Tibial nerve (tissue), 4 donors: Measurements from ENCODE around the gene FLCN. TPM values are rescaled to one million over a fixed set of nuclear protein-coding genes. Genes with fewer than 3 reads are reported as not detected.

Source experiments
- DNase-seq, 2 donors: peaks; one replicate each; pipeline ENCODE4 v3.0.0-alpha.2; 2019; ENCODE audit warnings: low spot score in 2 of 2
- H3K27ac ChIP-seq, 4 donors: fragments of 200-600 bp; sonication (generic) in 3 of 4; one replicate each; pipeline ENCODE4 v1.5.1; 2017 to 2019; ENCODE audit warnings: mild to moderate bottlenecking in 1 of 4
- H3K27me3 ChIP-seq, 2 donors: fragments of 200-600 bp; sonication (generic) in 1 of 2; one replicate each; pipeline versions ENCODE4 v1.5.1 to v1.6.0; 2017 to 2019
- H3K36me3 ChIP-seq, 3 donors: fragments of 200-600 bp; sonication (generic); one replicate each; pipeline ENCODE4 v1.5.1; 2018 to 2019
- H3K4me1 ChIP-seq, 4 donors: fragments of 200-600 bp; sonication (generic) in 3 of 4; one replicate each; pipeline ENCODE4 v1.5.1; 2017 to 2019
- H3K4me3 ChIP-seq, 4 donors: fragments of 200-600 bp; sonication (generic) in 3 of 4; one replicate each; pipeline ENCODE4 v1.5.1; 2017 to 2019; ENCODE audit warnings: mild to moderate bottlenecking in 1 of 4, moderate library complexity in 1 of 4
- H3K9me3 ChIP-seq, 4 donors: fragments of 200-600 bp; sonication (generic) in 3 of 4; one replicate each; pipeline ENCODE4 v1.5.1; 2017 to 2019
- CTCF ChIP-seq, 5 experiments: fragments of 200-600 bp in 3 of 5; fragments of 450-650 bp in 2 of 5; sonication (generic) in 3 of 5; IDR thresholded peaks; one replicate each; pipeline ENCODE4 v1.5.1; 2016 to 2019; ENCODE audit warnings: antibody characterized with exemption in 5 of 5, mild to moderate bottlenecking in 3 of 5, moderate library complexity in 2 of 5
- EP300 ChIP-seq, 2 donors: sonication (generic); formaldehyde crosslinking; IDR thresholded peaks; one replicate each; pipeline ENCODE4 v1.6.1; 2017; ENCODE audit warnings: antibody characterized with exemption in 2 of 2, mild to moderate bottlenecking in 1 of 2
- POLR2A ChIP-seq, 2 donors: fragments of 450-650 bp; IDR thresholded peaks; one replicate each; pipeline ENCODE4 v1.6.1; 2017; ENCODE audit warnings: antibody characterized with exemption in 2 of 2, mild to moderate bottlenecking in 2 of 2, moderate library complexity in 2 of 2
- WGBS, 2 donors: methylation state at CpG; one replicate each; pipeline ENCODE4 v1.1.5; 2018; 5-methylcytosine and 5-hydroxymethylcytosine counted together
- total RNA-seq, 4 donors: library from RNA; depleted of rRNA; stranded (reverse); fragments of >200 nt; gene quantifications; one replicate each; pipeline ENCODE4 v1.1.0, GENCODE V29; 2016

FLCN gene
- total RNA-seq, 4 donors from 2014 or later = 71.5 to 85.9 (median 76.6) TPM

- Histone ChIP-seq H3K27ac (peak overlapping the region; percentile 89 to 99 (median 91)), H3K36me3 (peaks cover 0 to 15% (median 7%) of the 10 kb centered on the region in 3 donors), H3K4me1 (peaks cover 0 to 37% (median 15%) of the 10 kb centered on the region in 4 donors), H3K4me3 (peak overlapping the region; percentile 61 to 100 (median 91)), H3K9me3 (no peaks in the 10 kb centered on the region), H3K27me3 (no peaks in the 10 kb centered on the region)
- WGBS, 2 donors = 0% methylated on average over 26 of the region's 31 CpGs
- TF ChIP-seq POLR2A (IDR thresholded peaks at IDR 0.05) (no peak), EP300 (IDR thresholded peaks at IDR 0.05) (no peak), CTCF (IDR thresholded peaks at IDR 0.05) (no peak)
- peak in 1 of 2 donors; percentile 15 for DNase-seq
Observed at GRCh38 chr17:17236295-17237025, 508 bp downstream of the FLCN start.

- peak overlapping the region in 3 of 4 donors; percentile 89 to 99 (median 92) for H3K27ac ChIP-seq
- H3K27me3 ChIP-seq = no peaks in the 10 kb centered on the region
- TF ChIP-seq CTCF (IDR thresholded peaks at IDR 0.05) (no peak), EP300 (IDR thresholded peaks at IDR 0.05) (no peak), POLR2A (IDR thresholded peaks at IDR 0.05) (no peak)
- DNase-seq = peak in 1 of 2 donors; percentile 21
- peaks cover 0 to 24% (median 11%) of the 10 kb centered on the region in 3 donors for H3K36me3 ChIP-seq
- peak overlapping the region; percentile 61 to 100 (median 91) for H3K4me3 ChIP-seq
- WGBS, 2 donors = 45 to 47% methylated on average over 19 of the region's 19 CpGs
- peaks cover 0 to 37% (median 15%) of the 10 kb centered on the region in 4 donors for H3K4me1 ChIP-seq
- H3K9me3 ChIP-seq = no peaks in the 10 kb centered on the region
Observed at GRCh38 chr17:17235212-17236174, 1.5 kb downstream of the FLCN start.

GRCh38 chr17:17232303-17232621, 4.7 kb downstream of the FLCN start:
- H3K4me1 ChIP-seq = peaks cover 0 to 30% (median 15%) of the 10 kb centered on the region in 4 donors
- peaks cover 2 to 57% (median 27%) of the 10 kb centered on the region in 3 donors for H3K36me3 ChIP-seq
- DNase-seq = no peak

GRCh38 chr17:17231621-17232302, 5.2 kb downstream of the FLCN start:
- no peak overlapping the region for H3K4me3 ChIP-seq
- H3K36me3 ChIP-seq = peaks cover 2 to 62% (median 32%) of the 10 kb centered on the region in 3 donors
- no peak overlapping the region for H3K27ac ChIP-seq
- WGBS, 2 donors = 80 to 88% methylated on average over 16 of the region's 16 CpGs
- no peak for DNase-seq
- no peaks in the 10 kb centered on the region for H3K27me3 ChIP-seq
- no peak for TF ChIP-seq POLR2A (IDR thresholded peaks at IDR 0.05)
- TF ChIP-seq CTCF (IDR thresholded peaks at IDR 0.05) = no peak
- TF ChIP-seq EP300 (IDR thresholded peaks at IDR 0.05) = no peak
- H3K4me1 ChIP-seq = peaks cover 0 to 30% (median 15%) of the 10 kb centered on the region in 4 donors
- H3K9me3 ChIP-seq = no peaks in the 10 kb centered on the region

More at GRCh38 chr17:17232303-17232621, 4.7 kb downstream of the FLCN start:
- WGBS, 2 donors = 86 to 89% methylated on average over 11 of the region's 11 CpGs
- no peak for TF ChIP-seq CTCF (IDR thresholded peaks at IDR 0.05)
- no peak for TF ChIP-seq POLR2A (IDR thresholded peaks at IDR 0.05)
- TF ChIP-seq EP300 (IDR thresholded peaks at IDR 0.05) = no peak
- H3K9me3 ChIP-seq = no peaks in the 10 kb centered on the region
- H3K4me3 ChIP-seq = no peak overlapping the region
- no peaks in the 10 kb centered on the region for H3K27me3 ChIP-seq
- H3K27ac ChIP-seq = no peak overlapping the region
